PC-9 (cell line): ENCODE measurements around the gene BORCS8.

ENCODE experiments used
- CTCF ChIP-seq: fragments of 200-600 bp; sonication (generic); conservative IDR thresholded peaks from 2 replicates; pipeline ENCODE4 v1.6.1; 2017; ENCODE audit warnings: mixed run types, antibody characterized with exemption, mild to moderate bottlenecking, moderate library complexity
- EZH2 ChIP-seq: fragments of 200-600 bp; sonication (generic); IDR thresholded peaks from 2 replicates; pipeline ENCODE4 v1.8.0; 2017; ENCODE audit warnings: antibody characterized with exemption, low read depth

- TF ChIP-seq CTCF (no peak), EZH2 (no peak)
Observed at GRCh38 chr19:19209372-19209771, 17.4 kb upstream of the BORCS8 start.
